ENCODE results near the gene ARHGEF16. TPM values are rescaled to one million over a fixed set of nuclear protein-coding genes. Genes with fewer than 3 reads are reported as not detected.

Gene ARHGEF16
- polyA plus RNA-seq, 1 of the 3 experiments (the other 2 are of a cell fraction) = 0.18 TPM

GRCh38 chr1:3440711-3441409 lies 13.6 kb upstream of the ARHGEF16 start (continued):
- TF ChIP-seq REST (IDR thresholded peaks at IDR 0.05; ENCODE audit: low read depth, low read length) (no peak), GABPA (IDR thresholded peaks at IDR 0.05; ENCODE audit: low read depth) (no peak), CTCF (IDR thresholded peaks at IDR 0.05) (no peak), EP300 (IDR thresholded peaks at IDR 0.05; ENCODE audit: borderline replicate concordance in 1 of 2, low read depth in 1 of 2, low read length in 1 of 2) (no peak), SMC3 (IDR thresholded peaks at IDR 0.05; ENCODE audit: low read depth, low read length) (no peak)

GRCh38 chr1:3441410-3441847 lies 13.0 kb upstream of the ARHGEF16 start:
- H3K9me3 ChIP-seq = no peaks in the 10 kb centered on the region
- H3K27me3 ChIP-seq (ENCODE audit: insufficient read depth) = no peaks in the 10 kb centered on the region
- no peak for DNase-seq
- no peaks in the 10 kb centered on the region for H3F3A ChIP-seq (replicated peaks; ENCODE audit: insufficient read depth)
- H3K4me1 ChIP-seq (ENCODE audit: control insufficient read depth in 1 of 2, insufficient read depth in 2 of 2, low read depth in 1 of 2, low read length in 1 of 2) = no peaks in the 10 kb centered on the region
- ChIA-PET POLR2A (no interaction called here), CTCF (interaction anchor here (1.1 to 5.3 kb wide), 4 partner anchors 12 to 49 kb away, joined by 3 to 64 read pairs (median 5); no protein-coding TSS in a partner anchor)
- no peak overlapping the region for H3K9ac ChIP-seq
- WGBS (ENCODE audit: low lambda C conversion rate) = 40% methylated on average over 7 of the region's 8 CpGs
- no peak overlapping the region for H3K27ac ChIP-seq (ENCODE audit: low read depth in 2 of 2, low read length in 1 of 2)
- no peaks in the 10 kb centered on the region for H4K20me1 ChIP-seq (ENCODE audit: insufficient read depth)
- H3K4me3 ChIP-seq (ENCODE audit: low read depth in 2 of 2, low read length in 1 of 2) = no peak overlapping the region
- H3K36me3 ChIP-seq (replicated peaks in 1 of 2; ENCODE audit: control insufficient read depth in 1 of 2, insufficient read depth in 2 of 2, low read length in 1 of 2) = no peaks in the 10 kb centered on the region
- no peaks in the 10 kb centered on the region for H3K79me2 ChIP-seq (ENCODE audit: insufficient read depth)
- no peak overlapping the region for H3K4me2 ChIP-seq
- no peaks in the 10 kb centered on the region for H3K9me2 ChIP-seq
- no peak overlapping the region for H2AFZ ChIP-seq (ENCODE audit: low read depth)
- TF ChIP-seq IRF3 (IDR thresholded peaks at IDR 0.05; ENCODE audit: low read depth, low read length) (no peak), MEF2A (IDR thresholded peaks at IDR 0.05; ENCODE audit: borderline replicate concordance, low read depth) (no peak), ELF1 (IDR thresholded peaks at IDR 0.05) (no peak), NFIC (IDR thresholded peaks at IDR 0.05; ENCODE audit: borderline replicate concordance) (no peak), CHD2 (IDR thresholded peaks at IDR 0.05; ENCODE audit: low read length, partially characterized antibody) (no peak), YY1 (IDR thresholded peaks at IDR 0.05; ENCODE audit: low read depth) (no peak), ZBTB33 (IDR thresholded peaks at IDR 0.05; ENCODE audit: borderline replicate concordance, low read depth) (no peak), RXRA (IDR thresholded peaks at IDR 0.05; ENCODE audit: borderline replicate concordance, low read depth) (no peak), GATA2 (CRISPR knock-in tag; IDR thresholded peaks at IDR 0.05) (no peak), USF2 (IDR thresholded peaks at IDR 0.05; ENCODE audit: borderline replicate concordance, low read depth, low read length) (no peak), NRF1 (IDR thresholded peaks at IDR 0.05; ENCODE audit: low read depth, low read length) (no peak), RAD21 (IDR thresholded peaks at IDR 0.05; ENCODE audit: low read length) (no peak), FOXJ3 (CRISPR knock-in tag; IDR thresholded peaks at IDR 0.05) (no peak), CTCF (IDR thresholded peaks at IDR 0.05) (no peak), FOSL2 (IDR thresholded peaks at IDR 0.05; ENCODE audit: borderline replicate concordance, low read depth) (no peak)

Data from SK-N-SH (cell line).